Chondrocyte (in vitro differentiated cells): ENCODE data around the gene HARBI1. TPM values are rescaled to one million over a fixed set of nuclear protein-coding genes. Genes with fewer than 3 reads are reported as not detected.

ENCODE experiments used
- total RNA-seq: library from RNA; stranded (reverse); gene quantifications from 3 replicates; pipeline ENCODE4 v1.2.1, GENCODE V29; 2021

HARBI1 gene
- total RNA-seq, 1 donor from 2014 or later: 7.3 TPM

Other genes starting within 250 kb of the HARBI1 start
- gene MDK, start 235.6 kb downstream of the HARBI1 start, total RNA-seq: 49.9 to 127 TPM (median 124 TPM) in 3 replicates
- 0.38 to 0.42 TPM in 2 of 3 replicates, not detected in the other for gene CHRM4, start 225.5 kb downstream of the HARBI1 start, total RNA-seq
- 21.5 to 25.1 TPM (median 24.9 TPM) in 3 replicates for gene AMBRA1, start 23.2 kb downstream of the HARBI1 start, total RNA-seq
- 60.6 to 76.0 TPM (median 67.1 TPM) in 3 replicates for gene ATG13, start 326 bp upstream of the HARBI1 start, total RNA-seq
- 109 to 163 TPM (median 155 TPM) in 3 replicates for gene ARHGAP1, start 83.4 kb upstream of the HARBI1 start, total RNA-seq
- gene ZNF408, start 83.8 kb upstream of the HARBI1 start, total RNA-seq: 12.3 to 15.5 TPM (median 14.6 TPM) in 3 replicates
- gene F2, start 102.0 kb upstream of the HARBI1 start, total RNA-seq: 0.25 TPM in 1 of 3 replicates, not detected in the others
- 94.3 to 99.8 TPM (median 94.5 TPM) in 3 replicates for gene CKAP5, start 229.1 kb upstream of the HARBI1 start, total RNA-seq